COLO829 (cell line): ENCODE results near the gene NHLRC4.
"Not testable (repeated sequence)": the region's sequence is repeated elsewhere in the genome, so short reads cannot be mapped to it uniquely, and the experiment has no call there.

Source experiments
- DNase-seq: peaks from one replicate; pipeline ENCODE4 v3.0.0; 2012; ENCODE audit warnings: low spot score

NHLRC4 gene

DNA sequence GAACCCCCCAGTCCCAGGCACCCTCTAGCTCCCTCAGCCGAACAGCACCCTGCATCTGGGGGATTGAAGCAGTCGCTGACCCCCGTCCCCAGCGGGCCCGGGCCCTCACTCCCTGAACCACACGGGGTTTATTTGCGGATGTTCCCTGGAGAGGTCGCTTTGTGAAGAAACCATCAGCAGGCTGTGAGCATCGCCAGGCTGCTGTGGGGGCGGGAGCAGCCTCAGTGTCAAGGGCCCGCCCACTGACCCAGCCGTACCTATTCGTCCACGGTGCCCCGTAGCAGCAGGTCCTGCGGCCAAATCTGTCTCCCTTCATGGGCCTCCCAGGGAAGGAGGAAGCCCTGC, 16.6 kb downstream of the NHLRC4 start:
- DNase-seq: no peak

- DNase-seq: no peak
These were observed 17.2 kb downstream of the NHLRC4 start for GRCh38 chr16:583815-584591.

DNA sequence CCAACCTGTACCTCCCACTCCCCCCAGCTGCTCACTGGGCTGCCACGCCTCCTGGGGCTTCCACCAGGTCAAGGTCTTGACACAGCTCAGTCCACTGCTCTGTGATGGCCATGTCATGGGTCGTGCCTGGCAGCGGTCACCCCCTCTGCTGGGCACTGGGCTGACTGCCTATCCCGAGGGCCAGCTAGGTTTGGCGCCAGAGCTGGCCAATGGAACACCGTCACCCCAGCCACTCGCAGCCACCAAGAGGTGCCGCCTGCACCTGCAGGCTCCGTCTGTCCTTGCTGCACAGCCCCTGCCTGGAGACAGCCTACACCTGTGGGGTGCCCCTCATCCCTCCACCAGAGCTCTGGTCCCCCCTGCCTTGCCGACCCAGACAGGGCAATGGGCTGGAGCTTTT, 18.5 kb downstream of the NHLRC4 start:
- DNase-seq: no peak

- no peak for DNase-seq
These were observed 19.3 kb downstream of the NHLRC4 start for GRCh38 chr16:586047-586644.

GRCh38 chr16:586645-587590, 20.1 kb downstream of the NHLRC4 start:
- no peak for DNase-seq

- DNase-seq: no peak
These were observed 21.8 kb downstream of the NHLRC4 start for GRCh38 chr16:588639-588888.

GRCh38 chr16:588889-589657, 22.3 kb downstream of the NHLRC4 start:
- DNase-seq: peak; percentile 86

GRCh38 chr16:589658-590187, 22.9 kb downstream of the NHLRC4 start, which contains the start of gene RAB40C:
TSS of gene RAB40C (plus strand) at chr16:590066. CDS start at chr16:590292, 226 bp downstream.
- DNase-seq: peak; percentile 93

DNA sequence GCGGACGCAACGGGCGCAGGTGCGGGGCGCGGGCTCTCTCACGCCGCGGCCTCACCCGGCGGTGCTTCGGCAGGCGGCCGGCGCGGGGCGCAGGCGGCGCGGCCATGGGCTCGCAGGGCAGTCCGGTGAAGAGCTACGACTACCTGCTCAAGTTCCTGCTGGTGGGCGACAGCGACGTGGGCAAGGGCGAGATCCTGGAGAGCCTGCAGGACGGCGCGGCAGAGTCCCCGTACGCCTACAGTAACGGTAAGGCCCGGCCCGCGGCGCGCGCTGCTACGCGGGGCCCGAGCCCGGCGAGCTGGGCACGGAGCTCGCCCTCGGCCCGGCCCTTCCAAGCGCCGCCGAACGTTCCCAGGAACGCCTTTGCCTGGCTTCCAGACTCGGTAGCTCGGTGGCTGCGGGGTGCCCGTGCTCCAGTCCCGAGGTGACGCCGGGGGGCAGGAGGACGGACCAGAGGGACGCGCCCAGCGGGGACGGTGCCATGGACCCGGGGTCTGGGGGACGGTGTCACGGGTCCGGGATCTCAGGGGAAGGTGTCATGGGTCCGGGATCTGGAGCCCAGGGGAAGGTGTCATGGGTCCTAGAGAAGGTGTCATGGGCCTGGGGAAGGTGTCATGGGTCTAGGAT, 23.5 kb downstream of the NHLRC4 start:
- DNase-seq: no peak

DNA sequence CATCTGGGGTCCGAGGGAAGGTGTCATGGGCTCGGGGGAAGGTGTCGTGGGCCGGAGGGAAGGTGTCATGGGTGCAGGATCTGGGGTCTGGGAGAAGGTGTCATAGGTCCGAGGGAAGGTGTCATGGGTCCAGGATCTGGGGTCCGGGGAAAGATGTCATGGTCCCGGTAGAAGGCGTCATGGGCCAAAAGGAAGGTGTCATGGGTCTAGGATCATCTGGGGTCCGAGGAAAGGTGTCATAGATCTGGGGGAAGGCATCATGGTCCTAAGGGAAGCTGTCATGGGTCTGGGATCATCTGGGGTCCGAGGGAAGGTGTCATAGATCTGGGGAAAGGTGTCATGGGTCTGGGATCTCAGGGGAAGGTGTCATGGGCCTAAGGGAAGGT, 24.0 kb downstream of the NHLRC4 start:
- no peak for DNase-seq

DNA sequence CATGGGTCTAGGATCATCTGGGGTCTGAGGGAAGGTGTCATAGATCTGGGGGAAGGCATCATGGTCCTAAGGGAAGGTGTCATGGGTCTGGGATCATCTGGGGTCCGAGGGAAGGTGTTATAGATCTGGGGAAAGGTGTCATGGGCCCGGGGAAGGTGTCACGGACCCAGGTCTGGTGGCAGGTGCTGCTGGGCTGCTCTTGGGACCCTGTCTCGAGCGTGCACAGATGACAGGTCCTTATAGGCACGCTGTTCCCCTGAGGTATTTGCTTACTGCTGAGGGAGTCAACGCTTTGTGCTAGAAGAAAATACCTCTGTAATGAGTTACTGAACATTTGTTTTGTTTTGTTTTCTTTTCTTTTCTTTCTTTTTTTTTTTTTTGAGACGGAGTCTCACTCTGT, 24.4 kb downstream of the NHLRC4 start:
- DNase-seq: no peak

DNA sequence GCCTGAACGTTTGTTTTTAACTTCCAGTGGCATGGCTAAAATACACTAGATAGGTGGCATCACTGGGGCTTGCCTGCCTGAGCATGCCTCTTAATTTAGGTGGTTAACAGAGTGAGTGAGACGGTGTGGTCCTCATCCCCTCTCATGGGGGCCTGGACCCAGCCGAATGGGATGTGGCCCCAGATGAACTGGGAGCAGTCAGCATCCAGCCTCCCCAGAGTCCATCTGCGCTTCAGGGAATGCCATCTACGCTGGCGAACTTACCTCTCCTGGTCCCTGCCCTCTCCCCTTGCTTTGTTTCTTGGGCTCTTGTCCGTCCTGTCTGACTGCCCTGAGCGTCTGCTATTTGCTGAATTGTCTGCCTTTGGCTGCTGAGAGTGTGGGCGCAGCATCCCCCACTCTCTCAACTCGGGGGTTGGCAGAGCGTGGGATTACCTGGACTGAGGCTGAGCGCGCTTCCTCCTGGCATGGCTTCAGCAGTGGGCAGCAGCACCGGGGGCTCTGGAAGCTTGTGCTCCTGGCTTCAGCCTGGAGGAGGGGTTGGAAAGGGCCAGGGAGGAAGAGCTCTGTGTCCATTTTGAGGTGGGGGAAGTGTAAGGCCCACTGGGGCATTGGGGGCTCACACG, 25.2 kb downstream of the NHLRC4 start:
- no peak for DNase-seq

- no peak for DNase-seq
These were observed 25.9 kb downstream of the NHLRC4 start for GRCh38 chr16:592518-593306.

GRCh38 chr16:593406-593805, 26.6 kb downstream of the NHLRC4 start:
- no peak for DNase-seq

DNA sequence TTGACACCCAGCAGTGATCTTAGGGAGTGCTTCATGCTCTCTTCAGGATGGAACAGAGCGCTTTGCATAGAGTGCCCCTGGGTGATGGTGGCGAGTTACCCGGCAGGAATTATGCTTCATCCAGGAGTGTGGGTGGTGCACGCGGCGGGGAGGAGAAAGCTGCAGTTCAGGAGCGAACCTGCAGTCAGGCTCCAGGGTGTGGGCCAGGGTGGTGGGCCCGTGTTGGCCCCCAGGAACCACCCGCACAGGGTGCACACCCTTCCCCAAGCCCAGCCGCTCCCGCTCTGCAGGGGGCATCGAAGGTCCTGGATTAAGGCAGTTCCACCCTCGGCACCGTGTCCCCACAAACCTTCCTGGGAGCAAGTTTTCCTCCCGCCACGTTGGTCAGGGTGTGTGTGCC, 27.0 kb downstream of the NHLRC4 start:
- no peak for DNase-seq

- no peak for DNase-seq
These were observed 28.3 kb downstream of the NHLRC4 start for GRCh38 chr16:595094-595528.

DNA sequence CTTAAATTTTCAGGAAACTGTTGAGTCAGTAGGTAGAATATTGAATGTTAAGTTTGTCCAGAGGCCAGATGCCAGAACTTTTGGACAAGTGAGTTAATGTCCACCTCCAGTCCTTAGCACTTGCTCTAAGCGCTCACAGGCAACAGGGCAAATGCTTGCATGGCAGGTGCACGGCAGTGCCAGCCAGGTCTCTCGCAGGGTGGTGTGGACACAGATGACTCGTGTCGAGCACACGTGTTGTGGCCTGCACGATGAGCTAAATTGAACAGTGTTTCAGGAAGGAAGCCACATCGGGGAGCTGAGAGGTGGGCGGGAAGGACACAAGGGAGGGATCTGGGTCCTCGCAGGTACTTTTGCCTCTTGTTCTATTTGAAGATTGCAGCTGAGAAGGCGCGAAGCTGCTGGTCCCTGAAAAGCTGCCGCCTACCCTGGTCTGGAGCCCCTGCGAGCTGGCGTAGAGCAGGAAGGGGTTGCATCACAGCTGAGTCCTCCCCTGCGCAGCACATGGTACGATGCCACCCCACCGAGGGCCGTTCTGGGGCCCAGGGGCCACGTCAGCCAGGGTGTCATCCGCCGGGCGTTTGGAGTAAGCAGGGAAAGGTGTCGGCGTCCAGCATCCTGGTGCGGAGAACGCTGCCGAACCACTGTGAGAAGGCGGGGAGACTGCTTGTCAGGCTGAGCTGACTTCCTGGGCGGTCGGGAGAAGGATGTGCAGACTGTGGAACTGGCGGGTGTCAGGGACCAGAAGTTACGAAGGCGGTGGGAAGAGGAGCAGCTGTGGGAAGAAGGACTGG, 29.3 kb downstream of the NHLRC4 start:
- DNase-seq: no peak

DNA sequence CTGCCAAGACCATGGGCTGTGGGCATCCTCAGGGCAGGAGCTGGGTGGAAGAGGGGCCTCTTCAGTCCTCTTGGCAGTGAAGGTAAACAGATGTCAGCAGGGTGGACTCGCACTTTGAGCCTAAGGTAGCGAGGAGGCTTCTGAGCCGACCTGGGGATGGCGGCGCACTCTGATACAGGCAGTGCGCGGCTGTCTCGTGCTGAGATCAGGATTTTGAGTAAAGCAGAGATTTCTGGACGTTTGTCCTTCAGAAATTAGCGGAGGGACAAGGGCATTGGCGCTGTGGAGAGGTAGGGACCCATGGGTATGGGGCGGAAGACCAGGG, 29.9 kb downstream of the NHLRC4 start:
- DNase-seq: no peak

GRCh38 chr16:597655-598054, 30.9 kb downstream of the NHLRC4 start:
- not testable (repeated sequence) for DNase-seq
